Lung (tissue), 12 donors: ENCODE results near the gene CHAF1A. TPM values are rescaled to one million over a fixed set of nuclear protein-coding genes. Genes with fewer than 3 reads are reported as not detected.
A peak's percentile ranks its signal among the peaks of the same experiment; 100 is the strongest.

Source experiments
- ATAC-seq: fragments of 200-7000 bp; cut with Tn5 transposase; one replicate; pipeline ENCODE4 v1.9.1; 2020; ENCODE audit warnings: moderate number of reproducible peaks; ENCODE audit not compliant: insufficient read depth, low FRiP score
- DNase-seq, 3 donors: peaks; one replicate each; pipeline ENCODE4 v3.0.0-alpha.2; 2013 to 2017
- H3K27ac ChIP-seq, 2 donors: one replicate each; pipeline ENCODE4 v1.5.1; 2013; ENCODE audit warnings: mild to moderate bottlenecking in 2 of 2, moderate library complexity in 2 of 2, control low read depth in 1 of 2, inconsistent platforms in 1 of 2, low read depth in 1 of 2, low read length in 1 of 2
- H3K27me3 ChIP-seq, 3 donors: one replicate each; pipeline ENCODE4 v1.5.1; 2013; ENCODE audit warnings: low read length in 2 of 3; ENCODE audit not compliant: control insufficient read depth in 3 of 3, insufficient read depth in 3 of 3
- H3K36me3 ChIP-seq, 4 donors: one replicate each; pipeline ENCODE4 v1.5.1; 2013; ENCODE audit warnings: low read length in 4 of 4, mild to moderate bottlenecking in 1 of 4, moderate library complexity in 1 of 4; ENCODE audit not compliant: control insufficient read depth in 4 of 4, insufficient read depth in 4 of 4
- H3K4me1 ChIP-seq, 5 donors: one replicate each; pipeline ENCODE4 v1.5.1; 2013; ENCODE audit warnings: low read length in 5 of 5, mild to moderate bottlenecking in 2 of 5, moderate library complexity in 1 of 5; ENCODE audit not compliant: control insufficient read depth in 5 of 5, insufficient read depth in 5 of 5
- H3K4me3 ChIP-seq: one replicate; pipeline ENCODE4 v1.5.1; 2013; ENCODE audit warnings: mild to moderate bottlenecking, control low read depth, moderate library complexity
- H3K9ac ChIP-seq, 2 donors: one replicate each; pipeline ENCODE4 v1.5.1; 2013; ENCODE audit warnings: low read length in 2 of 2, control low read depth in 1 of 2; ENCODE audit not compliant: insufficient read depth in 1 of 2
- H3K9me3 ChIP-seq, 4 donors: one replicate each; pipeline ENCODE4 v1.5.1; 2013; ENCODE audit warnings: low read length in 3 of 4, mild to moderate bottlenecking in 1 of 4, moderate library complexity in 1 of 4; ENCODE audit not compliant: control insufficient read depth in 4 of 4, insufficient read depth in 3 of 4
- WGBS, 2 donors: extraction: QIAGEN DNeasy Blood & Tissue Kit; methylation state at CpG; one replicate each; pipeline ENCODE4 v1.1.7; 2013; 5-methylcytosine and 5-hydroxymethylcytosine counted together
- polyA plus RNA-seq, 2 donors: library from polyadenylated mRNA; stranded (reverse); fragments of 200-250 nt; gene quantifications; one replicate each; pipeline ENCODE4 v1.2.1, GENCODE V29; 2013
- total RNA-seq, 2 donors: library from RNA; depleted of rRNA in 1 of 2; stranded (reverse); fragments of >200 nt in 1 of 2; gene quantifications; one replicate each; pipeline ENCODE4 v1.2.1, GENCODE V29; 2014 to 2021
- TF ChIP-seq, protein P1 (sequence below): IDR thresholded peaks from 2 replicates; pipeline ENCODE4 v1.5.1; 2012; ENCODE audit warnings: mild to moderate bottlenecking; ENCODE audit errors: control extremely low read depth, extremely low read depth
- donor health status: control.
- donor health status: control.
- donor health status: Bipolar disorder and iron deficiency.
- donor health status: healthy.
- donor health status: DM: yes; HTN: yes; CAD: no.

The CHAF1A gene
- total and polyA plus RNA-seq, 4 donors: 6.8 to 16.7 (median 8.7) TPM

DNA sequence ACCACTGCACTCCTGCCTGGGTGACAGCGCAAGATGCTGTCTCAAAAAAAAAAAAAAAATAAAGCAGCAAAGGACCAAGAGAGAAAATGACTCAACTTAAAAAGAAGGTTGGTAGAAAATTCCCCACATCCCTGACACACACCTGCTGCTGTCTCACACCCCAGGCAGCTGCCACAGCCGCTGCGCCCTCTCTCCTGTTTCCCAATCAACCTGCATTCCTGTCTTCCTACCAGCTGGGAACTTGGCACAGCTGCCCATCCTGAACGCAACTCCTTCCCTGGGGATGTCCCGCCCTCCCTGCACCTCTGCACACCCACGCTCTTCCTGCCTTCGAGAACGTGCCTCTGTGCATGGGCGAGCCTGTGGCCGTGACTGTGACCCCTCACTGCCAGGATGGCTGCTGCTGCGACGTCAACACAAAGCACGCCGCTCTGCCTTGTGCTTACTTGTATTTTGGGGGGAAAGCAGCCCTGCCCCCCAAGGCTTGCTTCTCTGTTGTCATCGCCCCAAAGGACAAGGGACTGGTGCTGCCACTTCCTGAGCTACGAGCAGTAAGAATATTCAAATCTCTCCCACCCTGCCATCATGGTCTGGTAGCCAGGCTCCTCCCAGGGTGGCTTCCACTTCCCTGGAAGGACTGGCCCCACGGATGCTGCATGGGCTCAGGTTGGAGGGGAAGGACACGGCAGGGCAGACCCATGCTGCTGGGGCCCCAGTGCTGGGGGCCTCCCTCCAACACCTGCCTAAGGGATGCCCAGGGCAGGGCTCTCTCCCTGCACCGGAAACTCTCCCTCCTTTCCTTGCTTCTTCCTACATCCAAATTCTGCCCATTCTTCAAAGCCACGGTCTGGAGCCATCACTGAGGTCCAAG is 22.8 kb upstream of the CHAF1A start:
- peak overlapping the region in 1 of 2 donors; percentile 61 for H3K27ac ChIP-seq
- no peak overlapping the region for H3K4me3 ChIP-seq
- peaks cover 0 to 11% (median 7%) of the 10 kb centered on the region in 4 donors for H3K36me3 ChIP-seq
- peaks cover 6 to 46% (median 30%) of the 10 kb centered on the region in 5 donors for H3K4me1 ChIP-seq
- DNase-seq: no peak
- TF ChIP-seq, protein P1, sequence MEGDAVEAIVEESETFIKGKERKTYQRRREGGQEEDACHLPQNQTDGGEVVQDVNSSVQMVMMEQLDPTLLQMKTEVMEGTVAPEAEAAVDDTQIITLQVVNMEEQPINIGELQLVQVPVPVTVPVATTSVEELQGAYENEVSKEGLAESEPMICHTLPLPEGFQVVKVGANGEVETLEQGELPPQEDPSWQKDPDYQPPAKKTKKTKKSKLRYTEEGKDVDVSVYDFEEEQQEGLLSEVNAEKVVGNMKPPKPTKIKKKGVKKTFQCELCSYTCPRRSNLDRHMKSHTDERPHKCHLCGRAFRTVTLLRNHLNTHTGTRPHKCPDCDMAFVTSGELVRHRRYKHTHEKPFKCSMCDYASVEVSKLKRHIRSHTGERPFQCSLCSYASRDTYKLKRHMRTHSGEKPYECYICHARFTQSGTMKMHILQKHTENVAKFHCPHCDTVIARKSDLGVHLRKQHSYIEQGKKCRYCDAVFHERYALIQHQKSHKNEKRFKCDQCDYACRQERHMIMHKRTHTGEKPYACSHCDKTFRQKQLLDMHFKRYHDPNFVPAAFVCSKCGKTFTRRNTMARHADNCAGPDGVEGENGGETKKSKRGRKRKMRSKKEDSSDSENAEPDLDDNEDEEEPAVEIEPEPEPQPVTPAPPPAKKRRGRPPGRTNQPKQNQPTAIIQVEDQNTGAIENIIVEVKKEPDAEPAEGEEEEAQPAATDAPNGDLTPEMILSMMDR: no peak
- H3K9ac ChIP-seq: no peak overlapping the region
- 38 to 50% methylated on average over 20 of the region's 20 CpGs for whole genome bisulfite sequencing, 2 donors
- ATAC-seq: peak; percentile 46
- H3K9me3 ChIP-seq: no peaks in the 10 kb centered on the region
- H3K27me3 ChIP-seq: no peaks in the 10 kb centered on the region

DNA sequence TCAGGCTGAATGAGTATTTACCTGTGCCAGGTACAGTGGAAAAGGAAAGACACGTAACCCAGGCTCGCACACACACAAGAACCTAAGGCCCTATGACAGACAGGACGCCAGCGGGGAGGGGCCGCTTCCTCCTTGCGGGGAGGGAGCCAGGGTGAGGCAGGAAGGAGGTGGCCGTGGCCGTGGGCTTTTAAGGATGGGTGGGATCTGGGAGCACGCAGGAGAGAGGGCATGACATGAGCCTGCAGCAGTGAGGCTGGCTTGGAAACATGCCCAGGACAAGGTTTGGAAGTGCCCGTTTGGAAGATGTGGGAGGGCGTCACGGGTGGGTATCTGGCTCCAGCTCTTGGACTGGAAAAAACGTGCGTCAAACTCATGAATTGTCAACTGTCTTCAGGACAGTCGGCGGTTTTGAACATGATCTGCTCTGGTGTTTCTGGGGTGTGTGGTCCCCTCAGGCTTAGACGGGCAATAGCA is 22.1 kb upstream of the CHAF1A start:
- ATAC-seq (no peak), DNase-seq (no peak)
- peaks cover under 1 to 40% (median 23%) of the 10 kb centered on the region in 5 donors for H3K4me1 ChIP-seq
- H3K9ac ChIP-seq: no peak overlapping the region
- no peaks in the 10 kb centered on the region for H3K9me3 ChIP-seq
- WGBS, 2 donors: 12 to 29% methylated on average over 17 of the region's 17 CpGs
- H3K36me3 ChIP-seq: peaks cover 0 to 12% (median 7%) of the 10 kb centered on the region in 4 donors
- no peak overlapping the region for H3K4me3 ChIP-seq
- TF ChIP-seq, protein P1: no peak
- no peaks in the 10 kb centered on the region for H3K27me3 ChIP-seq
- peak overlapping the region; percentile 34 to 61 for H3K27ac ChIP-seq

DNA sequence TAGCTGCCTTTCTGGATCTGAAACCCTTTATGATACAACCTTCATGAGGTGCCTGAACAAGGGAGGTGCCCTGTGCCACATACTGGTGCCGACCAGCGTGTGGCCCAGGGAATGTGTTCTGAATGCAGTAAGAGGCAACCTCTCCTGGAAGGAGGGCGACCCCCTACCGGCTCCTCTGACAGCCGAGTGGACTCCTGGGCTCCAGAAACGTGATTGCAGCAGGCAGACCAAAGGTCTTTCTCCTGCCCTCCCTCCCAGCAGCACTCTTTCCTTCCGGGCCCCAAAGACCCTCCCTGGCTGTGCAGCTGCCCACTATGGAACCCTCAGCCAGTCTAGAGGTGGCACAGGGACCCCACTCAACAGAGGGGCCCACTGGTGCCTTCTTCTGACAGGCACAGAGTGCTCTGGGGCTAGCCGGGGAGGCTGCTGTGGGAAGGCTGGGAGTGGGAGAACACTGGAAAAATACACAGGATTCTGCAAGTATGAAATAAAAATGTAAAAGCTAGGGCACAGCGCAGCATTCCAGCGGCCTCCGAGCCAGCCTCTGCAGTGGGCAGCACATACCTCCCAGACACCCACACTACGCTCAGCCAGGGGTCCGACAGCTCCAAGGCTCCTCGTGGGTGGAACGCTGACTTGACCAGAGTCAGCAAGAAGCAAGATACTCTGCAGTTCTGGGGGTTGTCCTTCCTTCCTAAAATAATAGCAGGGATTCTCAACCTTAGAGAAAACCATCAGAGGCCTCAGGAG is 17.0 kb upstream of the CHAF1A start:
- ATAC-seq: no peak
- 84 to 92% methylated on average over 15 of the region's 15 CpGs for WGBS, 2 donors
- Histone ChIP-seq H3K27me3 (no peaks in the 10 kb centered on the region), H3K4me1 (peaks cover 2 to 44% (median 25%) of the 10 kb centered on the region in 5 donors), H3K9me3 (no peaks in the 10 kb centered on the region), H3K36me3 (peaks cover 0 to 10% (median 6%) of the 10 kb centered on the region in 4 donors), H3K4me3 (no peak overlapping the region), H3K27ac (no peak overlapping the region), H3K9ac (peak overlapping the region in 1 of 2 donors; percentile 20)
- no peak for DNase-seq
- TF ChIP-seq, protein P1: no peak
